OCI-LY3 (cell line): ENCODE measurements around the gene TAGAP.
"Not testable (repeated sequence)": the region's sequence is repeated elsewhere in the genome, so short reads cannot be mapped to it uniquely, and the experiment has no call there.

Experiments used
- H2AFZ ChIP-seq: fragments of 200-600, 300-600 bp; shearing (Covaris generic); 2 replicates; pipeline ENCODE4 v1.6.0; 2014; ENCODE audit warnings: antibody characterized with exemption, low read depth, low read length
- H3K27ac ChIP-seq: fragments of 200-600, 300-600 bp; sonication (generic); 2 replicates; pipeline ENCODE4 v1.5.1; 2014; ENCODE audit warnings: mild to moderate bottlenecking, low read length, moderate library complexity, mixed read lengths
- H3K27me3 ChIP-seq: fragments of 200-600, 300-600 bp; sonication (generic); 2 replicates; pipeline ENCODE4 v1.6.1; 2014; ENCODE audit warnings: low read depth, low read length, mixed read lengths
- H3K36me3 ChIP-seq: fragments of 200-600, 300-600 bp; sonication (generic); replicated peaks from 2 replicates; pipeline ENCODE3; 2014; ENCODE audit warnings: low read depth, low read length, mixed read lengths
- H3K4me1 ChIP-seq: fragments of 300-600, 200-600 bp; sonication (generic); 2 replicates; pipeline ENCODE4 v1.6.1; 2014; ENCODE audit warnings: low read length, mixed read lengths
- H3K4me2 ChIP-seq: fragments of 200-600, 300-600 bp; sonication (generic); 2 replicates; pipeline ENCODE4 v1.6.1; 2014; ENCODE audit warnings: low read length, mixed read lengths
- H3K4me3 ChIP-seq: fragments of 300-600, 200-600 bp; sonication (generic); 2 replicates; pipeline ENCODE4 v1.5.1; 2014; ENCODE audit warnings: antibody characterized with exemption, mild to moderate bottlenecking, low read length, moderate library complexity
- H3K79me2 ChIP-seq: fragments of 300-600, 200-600 bp; shearing (Covaris generic); 2 replicates; pipeline ENCODE4 v1.6.1; 2014; ENCODE audit warnings: mild to moderate bottlenecking, low read length, mixed read lengths
- H3K9ac ChIP-seq: fragments of 300-600, 200-600 bp; shearing (Covaris generic); 2 replicates; pipeline ENCODE4 v1.6.0; 2014; ENCODE audit warnings: mild to moderate bottlenecking, low read length, moderate library complexity
- H3K9me3 ChIP-seq: fragments of 200-600, 300-600 bp; shearing (Covaris generic); 2 replicates; pipeline ENCODE4 v1.6.1; 2014; ENCODE audit warnings: low read length, mixed read lengths; ENCODE audit not compliant: insufficient read depth
- H4K20me1 ChIP-seq: fragments of 200-600, 300-600 bp; sonication (generic); 2 replicates; pipeline ENCODE4 v1.6.1; 2016; ENCODE audit warnings: low read length, mixed read lengths; ENCODE audit not compliant: insufficient read depth
- CTCF ChIP-seq: fragments of 200-600, 300-600 bp; sonication (generic); IDR thresholded peaks from 2 replicates; pipeline ENCODE4 v1.5.1; 2014; ENCODE audit warnings: antibody characterized with exemption, low read length, low read depth
- EZH2phosphoT487 ChIP-seq: fragments of 200-600 bp; shearing (Covaris generic); IDR thresholded peaks from 2 replicates; pipeline ENCODE4 v1.6.1; 2018; ENCODE audit warnings: antibody characterized with exemption, mixed run types, low read depth

Gene TAGAP

GRCh38 chr6:159017757-159018559, 26.8 kb downstream of the TAGAP start:
- H3K4me1 ChIP-seq = peaks cover 59% of the 10 kb centered on the region
- H3K4me2 ChIP-seq = peak overlapping the region; percentile 45
- no peaks in the 10 kb centered on the region for H3K79me2 ChIP-seq
- peaks cover 5% of the 10 kb centered on the region; the same call in 1 of the 2 replicates for H3K9me3 ChIP-seq
- no peaks in the 10 kb centered on the region for H3K27me3 ChIP-seq
- peak overlapping the region; percentile 31 for H3K9ac ChIP-seq
- peak overlapping the region; percentile 86 for H3K27ac ChIP-seq
- TF ChIP-seq CTCF (no peak), EZH2phosphoT487 (no peak)
- no peak overlapping the region for H2AFZ ChIP-seq
- peaks cover 21% of the 10 kb centered on the region for H3K36me3 ChIP-seq
- no peak overlapping the region for H3K4me3 ChIP-seq
- H4K20me1 ChIP-seq = no peaks in the 10 kb centered on the region

GRCh38 chr6:159014406-159014805, 30.4 kb downstream of the TAGAP start:
- Histone ChIP-seq H3K9ac (no peak overlapping the region), H3K4me2 (no peak overlapping the region), H3K36me3 (peaks cover 7% of the 10 kb centered on the region), H3K79me2 (no peaks in the 10 kb centered on the region), H3K9me3 (peaks cover 5% of the 10 kb centered on the region; the same call in 1 of the 2 replicates), H3K4me3 (no peak overlapping the region), H4K20me1 (no peaks in the 10 kb centered on the region), H3K4me1 (peaks cover 49% of the 10 kb centered on the region), H3K27ac (no peak overlapping the region), H3K27me3 (no peaks in the 10 kb centered on the region), H2AFZ (no peak overlapping the region)
- TF ChIP-seq CTCF (no peak), EZH2phosphoT487 (no peak)

- Histone ChIP-seq H3K27ac (peak overlapping the region; percentile 4; the same call in 1 of the 2 replicates), H3K4me3 (no peak overlapping the region), H3K27me3 (no peaks in the 10 kb centered on the region), H3K4me1 (peaks cover 46% of the 10 kb centered on the region), H2AFZ (peak overlapping the region; percentile 58; the same call in 1 of the 2 replicates), H3K4me2 (peak overlapping the region; percentile 43), H3K36me3 (peaks cover 7% of the 10 kb centered on the region), H3K79me2 (no peaks in the 10 kb centered on the region), H3K9me3 (peaks cover 5% of the 10 kb centered on the region; the same call in 1 of the 2 replicates), H4K20me1 (no peaks in the 10 kb centered on the region), H3K9ac (no peak overlapping the region)
- no peak for TF ChIP-seq CTCF
- TF ChIP-seq EZH2phosphoT487 = no peak
Measured at GRCh38 chr6:159013229-159013628, 31.6 kb downstream of the TAGAP start.

- Histone ChIP-seq H3K4me3 (no peak overlapping the region), H4K20me1 (no peaks in the 10 kb centered on the region), H3K9me3 (peaks cover 5% of the 10 kb centered on the region; the same call in 1 of the 2 replicates), H3K4me2 (no peak overlapping the region), H3K36me3 (peaks cover 7% of the 10 kb centered on the region), H3K9ac (no peak overlapping the region), H3K79me2 (no peaks in the 10 kb centered on the region), H3K27ac (no peak overlapping the region), H2AFZ (no peak overlapping the region), H3K4me1 (peaks cover 36% of the 10 kb centered on the region), H3K27me3 (no peaks in the 10 kb centered on the region)
- TF ChIP-seq EZH2phosphoT487 = no peak
- TF ChIP-seq CTCF = no peak
Measured at GRCh38 chr6:159012201-159012600, 32.6 kb downstream of the TAGAP start.

GRCh38 chr6:159010037-159010612, 34.7 kb downstream of the TAGAP start:
- H3K36me3 ChIP-seq, H2AFZ ChIP-seq, H3K9ac ChIP-seq, H3K4me3 ChIP-seq, H3K27me3 ChIP-seq, H4K20me1 ChIP-seq, H3K9me3 ChIP-seq, H3K4me2 ChIP-seq, H3K79me2 ChIP-seq, H3K27ac ChIP-seq: not testable (repeated sequence)
- peaks cover 31% of the 10 kb centered on the region for H3K4me1 ChIP-seq
